Muscle of arm (tissue), 12 donors: ENCODE data around the gene FARS2. TPM values are rescaled to one million over a fixed set of nuclear protein-coding genes. Genes with fewer than 3 reads are reported as not detected.

ENCODE experiments used
- DNase-seq: peaks from one replicate; pipeline ENCODE4 v3.0.0-alpha.2; 2013
- polyA plus RNA-seq, 12 donors: library from polyadenylated mRNA; unstranded; fragments of 120-200 nt; gene quantifications; one replicate each; pipeline ENCODE4 v1.2.1, GENCODE V29; 2013; ENCODE audit not compliant: insufficient read length in 12 of 12

Gene FARS2
- polyA plus RNA-seq, 12 donors = 7.1 to 16.5 (median 10.8) TPM; not detected in 1

DNA sequence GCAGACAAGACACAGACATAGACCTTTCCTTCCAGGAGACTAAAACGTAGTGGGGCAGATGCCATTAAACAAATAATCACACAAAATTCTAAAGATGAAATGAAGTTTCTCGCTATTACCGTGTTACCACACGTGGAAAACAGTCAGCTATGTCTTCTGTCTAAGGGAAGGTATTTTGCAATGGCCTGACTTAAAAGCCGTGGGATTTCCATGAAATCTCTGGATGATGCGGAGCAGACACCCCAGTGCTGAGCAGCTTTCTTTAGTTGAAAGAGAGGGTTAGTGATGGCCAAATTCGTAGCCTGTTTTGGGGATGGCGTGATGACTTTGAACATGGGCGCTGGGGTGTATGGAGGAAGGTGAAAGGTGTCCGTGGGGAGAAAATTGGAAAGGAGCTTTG is 463.6 kb downstream of the FARS2 start:
- no peak for DNase-seq

GRCh38 chr6:5726976-5727718 is 465.8 kb downstream of the FARS2 start:
- DNase-seq = no peak

DNA sequence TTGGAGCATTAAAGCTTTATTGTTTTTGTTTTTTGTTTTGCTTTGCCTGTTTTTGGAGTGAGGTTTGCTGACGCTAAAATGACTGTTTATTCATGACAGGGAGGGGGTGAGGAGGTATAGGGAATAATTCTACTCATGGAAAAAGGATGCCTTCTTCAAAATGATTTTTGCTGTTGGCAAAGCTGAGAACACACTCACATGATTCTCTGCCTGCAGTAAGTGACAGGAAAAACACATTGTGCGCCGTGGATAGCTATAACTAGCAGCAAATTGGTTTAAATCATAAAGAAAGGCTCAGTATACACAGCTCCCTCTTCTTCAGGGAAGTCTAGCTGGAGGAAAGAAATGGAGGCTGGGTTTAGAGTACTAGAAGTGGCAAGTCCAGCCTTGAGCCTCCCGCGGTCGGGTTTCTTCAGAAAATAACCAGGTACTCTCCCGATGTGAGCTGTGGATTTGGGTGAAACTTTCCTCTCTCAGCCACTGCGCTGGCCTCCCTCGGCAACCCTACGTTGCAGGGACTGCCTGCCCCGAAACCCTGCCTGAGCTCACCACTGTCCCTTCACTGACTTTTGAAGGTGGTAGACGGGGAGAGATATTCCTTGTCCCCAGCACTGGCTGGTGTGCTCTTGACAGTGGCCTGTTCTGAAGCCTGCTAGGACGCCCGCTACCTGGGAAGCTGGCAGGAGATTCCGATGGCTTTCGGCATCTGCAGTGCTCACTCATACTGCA is 467.2 kb downstream of the FARS2 start:
- no peak for DNase-seq

DNA sequence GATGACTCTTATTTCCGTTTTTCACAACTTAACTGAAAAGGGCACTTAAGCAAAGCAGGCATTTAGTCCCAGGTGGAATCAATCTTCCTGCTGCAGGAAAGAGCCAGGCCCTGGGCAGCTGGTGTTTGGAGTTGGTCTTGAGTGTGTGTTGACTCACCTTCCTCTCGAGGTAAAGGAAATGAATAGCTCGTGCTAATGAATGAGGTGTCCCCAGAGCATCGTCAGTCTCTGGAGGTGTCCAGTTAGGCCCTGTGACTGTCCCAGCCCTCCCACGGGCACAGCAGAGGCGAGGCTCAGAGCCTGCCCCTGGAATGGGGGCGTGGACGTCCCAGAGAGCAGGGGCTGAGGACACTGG is 467.7 kb downstream of the FARS2 start:
- DNase-seq = no peak

GRCh38 chr6:5729813-5730517 is 468.7 kb downstream of the FARS2 start:
- DNase-seq = no peak

- DNase-seq = no peak
Observed at GRCh38 chr6:5730585-5731263, 469.4 kb downstream of the FARS2 start.

DNA sequence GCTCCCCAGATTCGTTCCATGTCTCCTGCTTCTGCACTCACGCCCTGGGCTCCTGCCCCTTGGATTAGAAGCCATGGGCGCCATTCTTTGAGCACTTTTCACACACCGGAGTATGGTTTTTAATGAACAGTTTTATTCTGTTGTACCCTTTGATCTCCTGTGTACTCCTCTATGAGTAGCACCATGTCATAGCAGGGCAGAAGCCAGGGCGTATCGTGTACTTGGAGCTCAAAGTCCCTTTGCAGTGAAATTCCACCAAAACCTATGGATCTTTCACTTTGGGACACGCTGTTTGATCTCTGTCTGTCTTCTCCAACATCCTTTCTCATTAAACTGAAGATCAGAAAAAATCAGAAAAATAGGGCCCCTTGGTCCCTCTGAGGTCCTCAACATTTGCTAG is 470.1 kb downstream of the FARS2 start:
- no peak for DNase-seq

GRCh38 chr6:5732496-5732895 is 471.2 kb downstream of the FARS2 start:
- DNase-seq = no peak

DNA sequence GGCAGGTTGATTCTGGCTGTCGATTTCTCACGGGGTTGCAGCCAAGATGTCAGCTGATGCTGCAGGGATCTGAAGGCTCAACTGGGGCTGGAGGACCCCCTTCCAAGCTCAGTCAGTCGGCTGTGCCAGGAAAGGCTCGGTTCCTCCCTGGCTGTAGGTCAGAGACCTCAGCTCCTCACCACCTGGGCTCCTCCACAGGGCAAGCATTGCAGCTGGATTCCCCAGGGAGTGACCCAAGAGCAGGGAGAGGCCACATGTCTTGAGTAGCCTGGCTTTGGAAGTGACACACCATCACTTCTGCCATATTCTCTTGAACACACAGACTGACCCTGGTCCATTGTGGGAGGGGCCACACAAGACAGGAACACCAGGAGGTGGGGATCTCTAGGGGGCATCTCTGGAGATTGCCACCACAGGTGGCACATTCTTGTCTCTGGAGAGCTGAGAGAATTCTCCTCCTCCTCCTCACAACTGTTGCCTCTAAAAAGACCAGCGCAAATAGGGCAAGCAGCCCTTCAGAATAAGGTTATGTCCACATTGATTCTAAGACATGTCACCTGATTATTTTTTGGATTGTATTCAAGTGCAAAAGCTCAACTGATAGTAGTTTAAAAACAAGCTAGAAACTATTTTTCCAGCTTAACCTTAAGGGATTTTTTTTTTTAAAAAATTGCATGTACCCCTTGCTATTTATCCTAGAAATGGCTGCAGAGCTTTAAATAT is 474.9 kb downstream of the FARS2 start:
- DNase-seq = no peak

DNA sequence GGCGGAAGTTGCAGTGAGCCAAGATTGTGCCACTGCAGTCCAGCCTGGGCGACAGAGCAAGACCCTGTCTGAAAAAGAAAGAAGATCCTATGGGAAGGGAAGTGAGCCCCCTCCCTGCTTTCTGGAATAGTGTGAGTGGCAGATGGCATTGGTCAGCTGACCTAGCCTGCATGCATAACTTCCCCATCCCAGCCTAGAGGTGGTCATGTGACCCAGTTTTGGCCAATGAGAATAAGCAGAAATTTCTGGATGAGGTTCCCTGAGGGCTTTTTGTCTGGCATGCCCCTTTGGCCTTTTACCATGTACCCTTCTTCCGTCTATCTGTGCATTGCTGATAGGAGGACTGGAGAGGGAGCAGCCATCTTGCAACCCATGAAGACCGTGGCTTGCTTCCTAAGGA is 476.1 kb downstream of the FARS2 start:
- no peak for DNase-seq

GRCh38 chr6:5738211-5738610 is 476.9 kb downstream of the FARS2 start:
- DNase-seq = no peak

- DNase-seq = no peak
Observed at GRCh38 chr6:5744497-5744896, 483.2 kb downstream of the FARS2 start.

- no peak for DNase-seq
Observed at GRCh38 chr6:5745081-5745480, 483.8 kb downstream of the FARS2 start.

GRCh38 chr6:5746053-5746758 is 484.9 kb downstream of the FARS2 start:
- no peak for DNase-seq

DNA sequence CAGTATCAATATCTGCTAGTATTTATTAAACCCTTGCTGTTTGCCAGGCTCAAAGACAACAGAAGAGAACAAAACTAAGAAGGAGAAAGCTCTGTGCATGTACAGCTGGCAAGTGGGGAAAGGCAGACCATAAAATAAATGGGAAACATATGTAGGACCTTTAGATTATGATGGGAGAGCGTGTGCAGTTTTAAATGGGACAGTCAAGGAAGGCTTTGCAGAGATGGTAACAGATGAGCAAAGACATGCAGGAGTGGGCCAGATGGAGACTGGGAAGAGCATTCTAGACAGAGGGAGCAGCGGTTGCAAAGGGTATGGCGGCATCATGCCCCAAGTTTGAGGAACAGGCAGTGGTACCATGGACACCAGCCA is 485.4 kb downstream of the FARS2 start:
- DNase-seq = no peak

DNA sequence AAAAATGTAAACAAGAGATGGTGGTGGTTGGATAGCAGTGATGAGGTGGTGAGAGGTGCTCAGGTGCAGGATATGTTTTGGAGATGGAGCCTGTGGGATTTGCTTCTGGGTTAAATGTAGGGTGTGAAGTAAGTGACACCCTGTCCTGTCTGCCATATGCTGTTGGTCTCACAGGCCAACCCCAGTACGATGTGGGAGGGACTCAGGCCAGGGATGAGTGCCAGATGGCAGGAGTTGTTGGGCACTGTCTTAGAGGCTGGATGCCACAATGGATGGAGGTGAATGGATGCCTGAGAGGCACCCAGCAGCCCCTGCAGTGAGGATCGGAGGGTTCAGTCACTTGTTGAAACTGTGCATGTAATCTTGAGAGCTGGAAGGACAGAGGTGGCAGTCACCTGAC is 486.1 kb downstream of the FARS2 start:
- DNase-seq = no peak

- no peak for DNase-seq
Observed at GRCh38 chr6:5749016-5749650, 487.8 kb downstream of the FARS2 start.

GRCh38 chr6:5749651-5750215 is 488.4 kb downstream of the FARS2 start:
- DNase-seq = no peak

DNA sequence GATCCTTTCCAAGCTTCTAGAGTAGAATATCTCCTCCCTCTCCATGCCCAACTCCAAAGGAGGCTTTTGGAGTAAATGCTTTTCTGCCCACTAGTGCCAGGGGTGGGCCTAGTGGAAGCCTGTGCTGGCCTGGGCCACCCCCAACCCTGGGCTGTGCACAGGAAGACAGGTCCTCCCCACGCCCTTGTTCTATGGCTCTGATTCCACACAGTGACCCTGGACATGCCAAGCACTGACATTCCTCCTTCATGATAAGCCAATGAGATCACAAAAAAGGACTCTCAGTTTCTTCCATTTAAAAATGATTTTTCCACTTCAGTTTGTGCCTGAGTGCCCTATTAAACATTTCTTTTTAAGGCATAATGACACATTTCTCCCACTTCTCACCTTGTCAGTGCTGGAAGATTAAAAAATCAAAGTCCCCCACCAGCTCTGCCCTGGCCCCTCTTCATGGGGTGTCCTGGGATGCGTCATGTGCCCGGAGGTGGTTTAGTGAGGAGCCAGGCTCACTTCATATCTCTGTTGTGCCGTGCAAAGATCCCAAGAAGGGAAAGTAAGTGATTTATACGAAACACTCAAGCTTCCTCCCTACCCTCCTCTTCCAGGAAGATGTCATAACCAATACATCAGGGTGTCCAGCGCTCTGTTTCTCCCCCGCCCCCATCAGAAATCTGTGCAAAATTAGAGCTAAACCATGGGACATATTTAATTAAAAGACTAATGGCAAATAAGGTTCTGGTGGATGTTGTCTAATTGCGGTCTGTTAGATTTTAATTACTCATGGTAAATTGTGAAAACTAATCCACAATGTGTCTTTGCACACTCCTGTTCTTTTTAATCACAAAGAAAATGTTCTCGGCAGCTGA is 490.4 kb downstream of the FARS2 start:
- no peak for DNase-seq
